ENCODE measurements around the gene KLHL34.
A peak's percentile ranks its signal among the peaks of the same experiment; 100 is the strongest.

KLHL34 gene

DNA sequence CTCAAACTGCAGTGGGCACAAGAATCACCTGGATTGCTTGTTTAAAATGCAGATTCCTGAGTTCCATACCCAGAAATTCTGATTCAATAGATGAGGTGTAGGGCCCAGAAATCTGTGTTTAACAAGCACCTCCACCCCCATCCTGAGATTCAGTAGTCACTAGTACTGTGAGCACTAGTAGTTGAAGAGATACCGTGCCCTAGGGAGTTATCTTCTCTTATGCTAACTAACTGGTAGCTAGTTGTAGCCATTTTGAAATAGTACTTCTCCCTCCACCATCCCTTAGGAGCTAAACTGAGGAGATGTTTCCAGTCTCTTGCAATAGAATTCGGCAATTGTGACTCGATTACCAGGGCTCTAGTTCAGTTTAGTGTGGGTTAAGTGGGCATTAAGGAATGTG lies 18.4 kb downstream of the KLHL34 start:
- no peak for DNase-seq (ENCODE audit: low read depth, low spot score)
- TF ChIP-seq, protein P1, sequence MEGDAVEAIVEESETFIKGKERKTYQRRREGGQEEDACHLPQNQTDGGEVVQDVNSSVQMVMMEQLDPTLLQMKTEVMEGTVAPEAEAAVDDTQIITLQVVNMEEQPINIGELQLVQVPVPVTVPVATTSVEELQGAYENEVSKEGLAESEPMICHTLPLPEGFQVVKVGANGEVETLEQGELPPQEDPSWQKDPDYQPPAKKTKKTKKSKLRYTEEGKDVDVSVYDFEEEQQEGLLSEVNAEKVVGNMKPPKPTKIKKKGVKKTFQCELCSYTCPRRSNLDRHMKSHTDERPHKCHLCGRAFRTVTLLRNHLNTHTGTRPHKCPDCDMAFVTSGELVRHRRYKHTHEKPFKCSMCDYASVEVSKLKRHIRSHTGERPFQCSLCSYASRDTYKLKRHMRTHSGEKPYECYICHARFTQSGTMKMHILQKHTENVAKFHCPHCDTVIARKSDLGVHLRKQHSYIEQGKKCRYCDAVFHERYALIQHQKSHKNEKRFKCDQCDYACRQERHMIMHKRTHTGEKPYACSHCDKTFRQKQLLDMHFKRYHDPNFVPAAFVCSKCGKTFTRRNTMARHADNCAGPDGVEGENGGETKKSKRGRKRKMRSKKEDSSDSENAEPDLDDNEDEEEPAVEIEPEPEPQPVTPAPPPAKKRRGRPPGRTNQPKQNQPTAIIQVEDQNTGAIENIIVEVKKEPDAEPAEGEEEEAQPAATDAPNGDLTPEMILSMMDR (IDR thresholded peaks at IDR 0.05; ENCODE audit: insufficient read depth, low read length, missing control alignments), result no peak
- ChIA-PET POLR2A (no interaction called here), CTCF (no interaction called here)
- H3K4me3 ChIP-seq (ENCODE audit: low read depth, low read length), result no peak overlapping the region

DNA sequence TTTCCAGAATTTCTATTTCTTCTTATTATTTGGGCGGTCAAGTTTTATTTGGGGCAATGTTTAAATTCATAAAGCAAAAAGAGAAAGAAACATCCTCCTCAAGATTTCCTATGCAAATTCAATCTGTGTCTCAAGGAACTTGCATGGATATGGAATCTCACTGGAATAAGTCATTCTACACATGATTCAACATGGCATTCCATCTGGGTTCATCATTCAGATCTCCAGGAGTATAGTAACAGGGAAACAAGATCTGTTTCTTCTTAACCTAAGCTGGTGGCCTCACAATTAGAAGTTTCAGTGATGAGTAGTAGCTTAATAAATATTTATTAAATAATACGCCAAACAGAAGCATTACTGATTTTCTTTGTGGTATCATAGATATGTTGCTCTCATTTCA lies 19.8 kb downstream of the KLHL34 start:
- CTCF ChIA-PET, result no interaction called here
- no peak overlapping the region for H3K4me3 ChIP-seq (ENCODE audit: low read depth, low read length)
- TF ChIP-seq, protein P1 (IDR thresholded peaks at IDR 0.05; ENCODE audit: insufficient read depth, low read length, missing control alignments), result no peak
- DNase-seq (ENCODE audit: low read depth, low spot score), result peak; percentile 31
- POLR2A ChIA-PET, result no interaction called here

DNA sequence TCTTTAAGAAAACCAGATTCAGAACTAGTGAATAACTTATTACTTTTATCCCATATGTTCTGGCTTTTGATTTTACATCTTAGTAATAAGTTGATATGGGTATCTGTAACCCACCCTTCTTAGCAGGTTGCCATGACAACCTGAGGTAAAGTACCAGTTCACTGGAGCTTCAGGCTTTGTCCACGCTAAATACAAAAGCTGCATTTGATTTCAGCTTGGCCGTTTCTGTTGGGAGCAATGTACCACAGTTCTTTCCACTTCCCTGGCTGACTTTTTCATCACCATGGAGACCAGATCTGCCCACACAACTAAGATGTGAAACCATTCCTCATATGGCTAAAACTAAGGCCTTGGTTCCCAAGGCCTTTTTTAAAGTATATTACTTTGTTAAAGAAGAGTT lies 26.1 kb downstream of the KLHL34 start:
- DNase-seq (ENCODE audit: low read depth, low spot score), result no peak
- TF ChIP-seq, protein P1 (IDR thresholded peaks at IDR 0.05; ENCODE audit: insufficient read depth, low read length, missing control alignments), result no peak
- ChIA-PET POLR2A (interaction anchor here (0.6 kb wide), 1 partner anchor 9 kb away, joined by 3 read pairs; no protein-coding TSS in a partner anchor), CTCF (no interaction called here)
- H3K4me3 ChIP-seq (ENCODE audit: low read depth, low read length), result no peak overlapping the region

DNA sequence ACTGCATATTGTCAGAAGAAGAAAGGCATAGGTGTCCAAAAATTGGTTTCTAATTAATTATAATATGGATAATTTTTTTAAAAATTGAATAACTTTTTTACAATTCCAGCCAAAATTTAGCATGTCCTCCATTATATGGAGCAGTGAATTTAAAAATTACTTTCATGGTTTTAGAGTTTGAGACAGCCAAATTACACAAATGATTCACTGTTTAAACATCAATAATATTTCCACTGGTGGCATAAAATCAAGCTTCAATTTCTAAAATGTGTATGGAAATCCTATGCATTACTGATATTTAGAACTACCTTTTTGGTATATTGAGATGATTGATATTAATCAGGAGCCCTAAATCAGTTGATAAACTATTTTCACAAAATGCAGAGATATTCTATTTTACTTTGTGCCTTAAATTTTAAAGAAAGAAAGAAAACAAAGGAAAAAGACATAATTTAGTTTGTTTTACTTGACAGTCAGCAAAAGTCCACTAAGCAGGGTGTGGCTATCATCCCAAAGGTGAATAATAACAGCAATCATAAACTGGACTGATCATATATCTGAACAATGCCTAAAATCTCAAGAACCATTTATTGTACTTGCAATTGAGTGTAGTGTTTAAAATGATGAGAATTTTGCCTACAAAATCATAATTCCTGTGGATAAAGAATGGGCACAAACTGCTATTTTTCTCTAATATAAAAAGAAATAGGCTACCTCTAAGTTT lies 34.2 kb downstream of the KLHL34 start:
- H3K4me3 ChIP-seq (ENCODE audit: low read depth, low read length), result no peak overlapping the region
- no peak for DNase-seq (ENCODE audit: low read depth, low spot score)
- ChIA-PET POLR2A (interaction anchor here (0.7 kb wide), 1 partner anchor 9 kb away, joined by 3 read pairs; no protein-coding TSS in a partner anchor), CTCF (no interaction called here)
- TF ChIP-seq, protein P1 (IDR thresholded peaks at IDR 0.05; ENCODE audit: insufficient read depth, low read length, missing control alignments), result no peak

DNA sequence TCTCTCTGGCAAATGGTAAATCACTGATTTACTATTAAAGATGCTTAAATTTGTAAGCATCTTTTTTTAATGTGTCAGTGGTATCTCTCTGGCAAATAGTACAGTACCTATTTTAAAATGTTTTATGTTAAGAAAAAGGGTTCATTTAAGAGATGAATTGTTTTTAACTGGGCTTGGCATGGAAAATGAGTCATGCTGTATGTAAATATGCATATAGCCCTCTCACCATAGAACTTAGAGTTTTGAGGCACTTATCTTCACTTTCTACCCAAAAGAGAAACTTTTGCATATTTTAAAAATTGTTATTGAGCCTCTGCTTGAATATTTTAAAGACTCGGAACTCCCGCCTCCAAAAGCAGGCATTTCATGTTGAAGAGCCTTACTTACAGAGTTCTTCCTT lies 37.9 kb downstream of the KLHL34 start:
- DNase-seq (ENCODE audit: low read depth, low spot score), result no peak
- ChIA-PET CTCF (no interaction called here), POLR2A (no interaction called here)
- TF ChIP-seq, protein P1 (IDR thresholded peaks at IDR 0.05; ENCODE audit: insufficient read depth, low read length, missing control alignments), result no peak
- H3K4me3 ChIP-seq (ENCODE audit: low read depth, low read length), result no peak overlapping the region

DNA sequence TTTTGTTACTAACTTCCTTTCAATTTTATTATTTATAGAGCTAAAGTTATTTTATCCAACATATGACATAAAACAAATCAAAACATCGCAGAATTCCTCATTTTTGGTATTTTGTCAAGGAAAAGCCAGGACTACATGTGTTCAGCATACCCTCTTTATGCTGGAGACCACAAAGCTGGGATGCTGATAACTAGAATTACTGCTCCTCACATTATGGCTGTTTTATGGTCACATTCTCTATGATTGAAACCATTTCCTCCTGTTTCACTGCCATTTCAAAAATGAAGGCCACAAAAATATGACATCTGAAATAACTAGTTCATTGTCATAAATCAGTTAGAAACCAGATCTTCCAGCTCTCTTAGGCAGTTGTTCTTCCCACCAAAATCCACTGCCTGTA lies 41.7 kb downstream of the KLHL34 start:
- ChIA-PET CTCF (no interaction called here), POLR2A (no interaction called here)
- no peak overlapping the region for H3K4me3 ChIP-seq (ENCODE audit: low read depth, low read length)
- DNase-seq (ENCODE audit: low read depth, low spot score), result no peak
- TF ChIP-seq, protein P1 (IDR thresholded peaks at IDR 0.05; ENCODE audit: insufficient read depth, low read length, missing control alignments), result no peak
